HEK293T (cell line): ENCODE results near the gene VANGL2.
"Not testable (repeated sequence)": the region's sequence is repeated elsewhere in the genome, so short reads cannot be mapped to it uniquely, and the experiment has no call there.

Experiments
- CTCF ChIA-PET: fragments of 350-600 bp; formaldehyde crosslinking; extraction: SDS; loops from one replicate; lab custom pipeline; 2021; ENCODE audit warnings: antibody characterized with exemption, inconsistent platforms; lab: Yijun Ruan, JAX
- POLR2A ChIA-PET: fragments of 350-600 bp; formaldehyde crosslinking; extraction: SDS; loops from one replicate; lab custom pipeline; 2020; ENCODE audit warnings: antibody characterized with exemption, inconsistent platforms; lab: Yijun Ruan, JAX
- DNase-seq: peaks from one replicate; pipeline ENCODE4 v3.0.0; 2012; ENCODE audit warnings: mixed read lengths; ENCODE audit errors: extremely low spot score
- ARNT ChIP-seq: fragments of 450-650 bp; IDR thresholded peaks from 2 replicates; pipeline ENCODE4 v1.6.1; 2017; ENCODE audit warnings: mild to moderate bottlenecking
- BHLHE40 ChIP-seq: fragments of 450-650 bp; IDR thresholded peaks from 2 replicates; pipeline ENCODE4 v1.6.1; 2016; ENCODE audit warnings: mild to moderate bottlenecking, moderate library complexity, borderline replicate concordance
- CTBP1 ChIP-seq: fragments of 450-650 bp; IDR thresholded peaks from 2 replicates; pipeline ENCODE4 v1.6.1; 2016; ENCODE audit warnings: borderline replicate concordance
- ELF4 ChIP-seq: fragments of 450-650 bp; IDR thresholded peaks from 2 replicates; pipeline ENCODE4 v1.6.1; 2017; ENCODE audit warnings: antibody characterized with exemption
- FOXA1 ChIP-seq: fragments of 450-650 bp; IDR thresholded peaks from 2 replicates; pipeline ENCODE4 v1.6.1; 2016; ENCODE audit warnings: mild to moderate bottlenecking
- FOXK2 ChIP-seq: fragments of 450-650 bp; IDR thresholded peaks from 2 replicates; pipeline ENCODE4 v1.6.1; 2016; ENCODE audit warnings: mild to moderate bottlenecking
- FOXM1 ChIP-seq: fragments of 450-650 bp; IDR thresholded peaks from 2 replicates; pipeline ENCODE4 v1.6.1; 2017; ENCODE audit warnings: mild to moderate bottlenecking, borderline replicate concordance
- HDGF ChIP-seq: fragments of 450-650 bp; IDR thresholded peaks from 2 replicates; pipeline ENCODE4 v1.6.1; 2017; ENCODE audit warnings: antibody characterized with exemption, borderline replicate concordance
- L3MBTL2 ChIP-seq: fragments of 450-650 bp; conservative IDR thresholded peaks from 2 replicates; pipeline ENCODE4 v1.6.1; 2016; ENCODE audit warnings: mild to moderate bottlenecking
- LEF1 ChIP-seq: fragments of 450-650 bp; IDR thresholded peaks from 2 replicates; pipeline ENCODE4 v1.6.1; 2017; ENCODE audit warnings: mild to moderate bottlenecking, borderline replicate concordance
- NFRKB ChIP-seq: fragments of 450-650 bp; IDR thresholded peaks from 2 replicates; pipeline ENCODE4 v1.6.1; 2016; ENCODE audit warnings: mild to moderate bottlenecking, moderate library complexity
- PKNOX1 ChIP-seq: fragments of 450-650 bp; IDR thresholded peaks from 2 replicates; pipeline ENCODE4 v1.6.1; 2016
- SP1 ChIP-seq: fragments of 450-650 bp; IDR thresholded peaks from 2 replicates; pipeline ENCODE4 v1.6.1; 2017
- SUZ12 ChIP-seq: fragments of 450-650 bp; IDR thresholded peaks from 2 replicates; pipeline ENCODE4 v1.6.1; 2016; ENCODE audit warnings: mild to moderate bottlenecking
- TARDBP ChIP-seq: fragments of 450-650 bp; IDR thresholded peaks from 2 replicates; pipeline ENCODE4 v1.6.1; 2016
- ZNF384 ChIP-seq: fragments of 450-650 bp; IDR thresholded peaks from 2 replicates; pipeline ENCODE4 v1.6.1; 2016

VANGL2 gene

GRCh38 chr1:160376525-160377131 lies 23.7 kb upstream of the VANGL2 start:
- no peak for TF ChIP-seq CTBP1
- 0 out of 2 replicates have a peak, but pooled peaks have one; percentile 16 for TF ChIP-seq PKNOX1
- TF ChIP-seq L3MBTL2, result peak; percentile 48; the same call in 1 of the 2 replicates
- no peak for TF ChIP-seq ZNF384
- no peak for TF ChIP-seq SP1
- DNase-seq, result peak; percentile 78
- ChIA-PET POLR2A (interaction anchor here (1.0 to 1.5 kb wide), 2 partner anchors 14 to 27 kb away, joined by 3 to 5 read pairs; no protein-coding TSS in a partner anchor), CTCF (interaction anchor here (0.6 to 5.9 kb wide), 24 partner anchors 8 to 302 kb away, joined by 3 to 45 read pairs (median 4); partner anchors contain the start of genes IGSF8 and NHLH1)

- TF ChIP-seq LEF1 (no peak), L3MBTL2 (no peak), PKNOX1 (no peak), FOXK2 (no peak), BHLHE40 (no peak), SP1 (no peak), ARNT (no peak), FOXM1 (no peak), ZNF384 (no peak)
- ChIA-PET POLR2A (interaction anchor here (1.1 kb wide), 1 partner anchor 16 kb away, joined by 3 read pairs; no protein-coding TSS in a partner anchor), CTCF (interaction anchor here (1.0 to 5.9 kb wide), 6 partner anchors 9 to 269 kb away, joined by 3 to 45 read pairs (median 13); no protein-coding TSS in a partner anchor)
- DNase-seq, result no peak
Measured at GRCh38 chr1:160377585-160378206, 22.7 kb upstream of the VANGL2 start.

GRCh38 chr1:160384812-160385211 lies 15.6 kb upstream of the VANGL2 start:
- POLR2A ChIA-PET, CTCF ChIA-PET, DNase-seq: not testable (repeated sequence)

GRCh38 chr1:160388406-160388805 lies 12.0 kb upstream of the VANGL2 start:
- POLR2A ChIA-PET, CTCF ChIA-PET, DNase-seq: not testable (repeated sequence)

- no peak for DNase-seq
- ChIA-PET POLR2A (no interaction called here), CTCF (interaction anchor here (0.7 kb wide), 1 partner anchor 292 kb away, joined by 5 read pairs; no protein-coding TSS in a partner anchor)
- TF ChIP-seq TARDBP, result no peak
- no peak for TF ChIP-seq HDGF
- TF ChIP-seq ARNT, result no peak
- no peak for TF ChIP-seq CTBP1
- no peak for TF ChIP-seq ELF4
- TF ChIP-seq PKNOX1, result no peak
- no peak for TF ChIP-seq FOXK2
- no peak for TF ChIP-seq FOXA1
- no peak for TF ChIP-seq SP1
- no peak for TF ChIP-seq ZNF384
Measured at GRCh38 chr1:160394673-160395072, 5.7 kb upstream of the VANGL2 start.

- CTCF ChIA-PET, result no interaction called here
- no peak for DNase-seq
- POLR2A ChIA-PET, result no interaction called here
- TF ChIP-seq FOXA1, result no peak
- no peak for TF ChIP-seq PKNOX1
- TF ChIP-seq ZNF384, result no peak
- TF ChIP-seq ELF4, result no peak
- no peak for TF ChIP-seq HDGF
- TF ChIP-seq TARDBP, result no peak
- TF ChIP-seq SUZ12, result no peak
- no peak for TF ChIP-seq CTBP1
- TF ChIP-seq LEF1, result no peak
Measured at GRCh38 chr1:160397651-160398050, 2.7 kb upstream of the VANGL2 start.

GRCh38 chr1:160398823-160399222 lies 1.5 kb upstream of the VANGL2 start:
- CTCF ChIA-PET, result interaction anchor here (1.0 kb wide), 1 partner anchor 22 kb away, joined by 3 read pairs; no protein-coding TSS in a partner anchor
- TF ChIP-seq SP1 (no peak), FOXA1 (no peak), SUZ12 (no peak), NFRKB (no peak), LEF1 (no peak), FOXM1 (no peak), ELF4 (no peak), PKNOX1 (no peak), ZNF384 (no peak), ARNT (no peak), CTBP1 (no peak), BHLHE40 (no peak), L3MBTL2 (no peak), FOXK2 (no peak), TARDBP (no peak), HDGF (no peak)
- DNase-seq, result no peak
- POLR2A ChIA-PET, result interaction anchor here (0.7 kb wide), 1 partner anchor 8 kb away, joined by 3 read pairs; no protein-coding TSS in a partner anchor
